ENCODE results near the gene ZNF385B.

The ZNF385B gene

GRCh38 chr2:179741317-179741716 lies 120.1 kb downstream of the ZNF385B start:
- no peak for DNase-seq

GRCh38 chr2:179729966-179730365 lies 131.4 kb downstream of the ZNF385B start:
- no peak for DNase-seq

- DNase-seq: no peak
Observed at GRCh38 chr2:179726461-179727180, 134.8 kb downstream of the ZNF385B start.

GRCh38 chr2:179724403-179724802 lies 137.0 kb downstream of the ZNF385B start:
- DNase-seq: no peak

GRCh38 chr2:179720173-179720772 lies 141.1 kb downstream of the ZNF385B start:
- no peak for DNase-seq

- DNase-seq: no peak
Observed at GRCh38 chr2:179715871-179716270, 145.5 kb downstream of the ZNF385B start.

- DNase-seq: no peak
Observed at GRCh38 chr2:179715196-179715595, 146.2 kb downstream of the ZNF385B start.

GRCh38 chr2:179712825-179713224 lies 148.6 kb downstream of the ZNF385B start:
- DNase-seq: no peak

GRCh38 chr2:179711375-179711774 lies 150.0 kb downstream of the ZNF385B start:
- no peak for DNase-seq

GRCh38 chr2:179703702-179704101 lies 157.7 kb downstream of the ZNF385B start:
- DNase-seq: no peak

GRCh38 chr2:179702912-179703311 lies 158.5 kb downstream of the ZNF385B start:
- no peak for DNase-seq

- DNase-seq: no peak
Observed at GRCh38 chr2:179701524-179702110, 159.8 kb downstream of the ZNF385B start.

GRCh38 chr2:179695486-179695885 lies 165.9 kb downstream of the ZNF385B start:
- no peak for DNase-seq

- DNase-seq: no peak
Observed at GRCh38 chr2:179694963-179695362, 166.4 kb downstream of the ZNF385B start.

- DNase-seq: no peak
Observed at GRCh38 chr2:179692610-179693009, 168.8 kb downstream of the ZNF385B start.

- no peak for DNase-seq
Observed at GRCh38 chr2:179692043-179692442, 169.4 kb downstream of the ZNF385B start.

- no peak for DNase-seq
Observed at GRCh38 chr2:179691235-179691634, 170.2 kb downstream of the ZNF385B start.

- DNase-seq: no peak
Observed at GRCh38 chr2:179686718-179687342, 174.6 kb downstream of the ZNF385B start.

- DNase-seq: no peak
Observed at GRCh38 chr2:179686069-179686468, 175.3 kb downstream of the ZNF385B start.

GRCh38 chr2:179685146-179685545 lies 176.3 kb downstream of the ZNF385B start:
- DNase-seq: no peak

- no peak for DNase-seq
Observed at GRCh38 chr2:179682756-179683155, 178.7 kb downstream of the ZNF385B start.

GRCh38 chr2:179677746-179678505 lies 183.5 kb downstream of the ZNF385B start:
- no peak for DNase-seq

- DNase-seq: no peak
Observed at GRCh38 chr2:179677077-179677688, 184.2 kb downstream of the ZNF385B start.
